Measurements from ENCODE around the gene GPR25. TPM values are rescaled to one million over a fixed set of nuclear protein-coding genes. Genes with fewer than 3 reads are reported as not detected.

Gene GPR25
- total and polyA plus RNA-seq, 10 of the 15 experiments (the other 5 are each of a cell fraction or from before 2014, with no cell fraction given) = not detected

DNA sequence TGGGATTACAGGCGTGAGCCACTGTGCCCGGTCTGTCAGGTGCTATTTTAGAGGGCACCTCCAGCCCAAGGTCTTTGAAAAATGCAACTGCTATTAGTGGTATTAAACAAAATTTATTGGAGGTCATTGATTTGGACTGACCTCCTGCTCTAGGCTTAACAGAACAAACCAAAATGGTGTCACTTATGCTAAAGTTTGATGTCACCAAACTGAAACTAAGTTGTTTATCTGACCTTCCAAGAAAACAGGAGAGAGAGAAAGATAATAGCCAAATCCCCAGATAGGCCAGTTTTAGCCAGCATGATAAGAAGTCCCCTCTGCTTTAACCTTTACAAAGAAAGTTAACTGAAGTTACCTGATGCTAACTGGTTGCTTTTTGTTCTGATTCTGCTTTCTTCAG is 13.8 kb downstream of the GPR25 start:
- ChIA-PET RAD21 (ENCODE audit: unreplicated experiment) (interaction anchor here (2.1 to 11.2 kb wide), 6 partner anchors 10 to 265 kb away, joined by 7 to 139 read pairs (median 46); partner anchors contain the start of gene KIF14), CTCF (interaction anchor here (0.6 to 7.5 kb wide), 5 partner anchors 8 to 265 kb away, joined by 3 to 78 read pairs (median 4); no protein-coding TSS in a partner anchor), POLR2A (interaction anchor here (0.8 to 3.5 kb wide), 3 partner anchors 17 to 135 kb away, joined by 7 to 23 read pairs (median 18); no protein-coding TSS in a partner anchor), SMC1A (ENCODE audit: uncharacterized antibody, unreplicated experiment) (interaction anchor here (0.7 to 12.2 kb wide), 12 partner anchors 8 to 474 kb away, joined by 3 to 193 read pairs (median 15); no protein-coding TSS in a partner anchor)
- Histone ChIP-seq H3K27me3 (replicated peaks in 1 of 2; ENCODE audit: control insufficient read depth in 2 of 2, insufficient read depth in 2 of 2, low read length in 1 of 2) (no peaks in the 10 kb centered on the region), H4K20me1 (ENCODE audit: control insufficient read depth, insufficient read depth) (no peaks in the 10 kb centered on the region), H3K4me1 (ENCODE audit: control insufficient read depth, insufficient read depth, low read length) (peaks cover 48% of the 10 kb centered on the region), H3K36me3 (ENCODE audit: control insufficient read depth in 2 of 2, insufficient read depth in 2 of 2, low read length in 1 of 2) (no peaks in the 10 kb centered on the region), H2AFZ (ENCODE audit: control insufficient read depth, low read depth, low read length) (no peak overlapping the region), H3K9ac (ENCODE audit: control insufficient read depth, insufficient read depth, low read length) (no peak overlapping the region), H3K4me2 (ENCODE audit: control insufficient read depth, insufficient read depth) (no peak overlapping the region), H3K9me3 (replicated peaks; ENCODE audit: control insufficient read depth, insufficient read depth, low read length) (no peaks in the 10 kb centered on the region), H3K79me2 (ENCODE audit: control insufficient read depth, insufficient read depth, low read length) (no peaks in the 10 kb centered on the region; the same call in 1 of the 2 replicates), H3K4me3 (no peak overlapping the region), H3K27ac (ENCODE audit: control insufficient read depth, insufficient read depth) (no peak overlapping the region; the same call in 1 of the 2 replicates)
- DNase-seq (ENCODE audit: low read depth, low spot score) (no peak), FAIRE-seq (peak; percentile 69), ATAC-seq (no peak)
- no TSS peak for BruUV-seq (replicated peaks)
- in situ Hi-C loops (cut with MboI) = no loop called here
- intact Hi-C loops (cut with micrococcal nuclease; ENCODE audit: unreplicated experiment) = loop anchor here (5.0 kb wide), 1 partner anchor 259 kb away; no protein-coding TSS in a partner anchor
- WGBS (ENCODE audit: insufficient coverage, insufficient replicate concordance, low lambda C conversion rate, missing lambda C conversion rate) = 97% methylated on average over 2 of the region's 2 CpGs
- TF ChIP-seq NRF1 (conservative IDR thresholded peaks at IDR 0.05; ENCODE audit: low read depth, low read length) = no peak
- no peak for TF ChIP-seq CBFB (IDR thresholded peaks at IDR 0.05; ENCODE audit: low read depth)
- no peak for TF ChIP-seq CBX3 (IDR thresholded peaks at IDR 0.05; ENCODE audit: borderline replicate concordance, low read depth)
- TF ChIP-seq MEF2B (IDR thresholded peaks at IDR 0.05; ENCODE audit: partially characterized antibody, poor library complexity, severe bottlenecking) = peak; percentile 60
- TF ChIP-seq, protein P1, sequence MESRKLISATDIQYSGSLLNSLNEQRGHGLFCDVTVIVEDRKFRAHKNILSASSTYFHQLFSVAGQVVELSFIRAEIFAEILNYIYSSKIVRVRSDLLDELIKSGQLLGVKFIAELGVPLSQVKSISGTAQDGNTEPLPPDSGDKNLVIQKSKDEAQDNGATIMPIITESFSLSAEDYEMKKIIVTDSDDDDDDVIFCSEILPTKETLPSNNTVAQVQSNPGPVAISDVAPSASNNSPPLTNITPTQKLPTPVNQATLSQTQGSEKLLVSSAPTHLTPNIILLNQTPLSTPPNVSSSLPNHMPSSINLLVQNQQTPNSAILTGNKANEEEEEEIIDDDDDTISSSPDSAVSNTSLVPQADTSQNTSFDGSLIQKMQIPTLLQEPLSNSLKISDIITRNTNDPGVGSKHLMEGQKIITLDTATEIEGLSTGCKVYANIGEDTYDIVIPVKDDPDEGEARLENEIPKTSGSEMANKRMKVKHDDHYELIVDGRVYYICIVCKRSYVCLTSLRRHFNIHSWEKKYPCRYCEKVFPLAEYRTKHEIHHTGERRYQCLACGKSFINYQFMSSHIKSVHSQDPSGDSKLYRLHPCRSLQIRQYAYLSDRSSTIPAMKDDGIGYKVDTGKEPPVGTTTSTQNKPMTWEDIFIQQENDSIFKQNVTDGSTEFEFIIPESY (IDR thresholded peaks at IDR 0.05) = no peak
- TF ChIP-seq KDM1A (IDR thresholded peaks at IDR 0.05; ENCODE audit: borderline replicate concordance) = no peak
- no peak for TF ChIP-seq HDAC2 (IDR thresholded peaks at IDR 0.05)
- 0 out of 2 replicates have a peak, but pooled peaks have one; percentile 42 for TF ChIP-seq MTA2 (IDR thresholded peaks at IDR 0.05; ENCODE audit: low read depth)
- TF ChIP-seq, protein P2, sequence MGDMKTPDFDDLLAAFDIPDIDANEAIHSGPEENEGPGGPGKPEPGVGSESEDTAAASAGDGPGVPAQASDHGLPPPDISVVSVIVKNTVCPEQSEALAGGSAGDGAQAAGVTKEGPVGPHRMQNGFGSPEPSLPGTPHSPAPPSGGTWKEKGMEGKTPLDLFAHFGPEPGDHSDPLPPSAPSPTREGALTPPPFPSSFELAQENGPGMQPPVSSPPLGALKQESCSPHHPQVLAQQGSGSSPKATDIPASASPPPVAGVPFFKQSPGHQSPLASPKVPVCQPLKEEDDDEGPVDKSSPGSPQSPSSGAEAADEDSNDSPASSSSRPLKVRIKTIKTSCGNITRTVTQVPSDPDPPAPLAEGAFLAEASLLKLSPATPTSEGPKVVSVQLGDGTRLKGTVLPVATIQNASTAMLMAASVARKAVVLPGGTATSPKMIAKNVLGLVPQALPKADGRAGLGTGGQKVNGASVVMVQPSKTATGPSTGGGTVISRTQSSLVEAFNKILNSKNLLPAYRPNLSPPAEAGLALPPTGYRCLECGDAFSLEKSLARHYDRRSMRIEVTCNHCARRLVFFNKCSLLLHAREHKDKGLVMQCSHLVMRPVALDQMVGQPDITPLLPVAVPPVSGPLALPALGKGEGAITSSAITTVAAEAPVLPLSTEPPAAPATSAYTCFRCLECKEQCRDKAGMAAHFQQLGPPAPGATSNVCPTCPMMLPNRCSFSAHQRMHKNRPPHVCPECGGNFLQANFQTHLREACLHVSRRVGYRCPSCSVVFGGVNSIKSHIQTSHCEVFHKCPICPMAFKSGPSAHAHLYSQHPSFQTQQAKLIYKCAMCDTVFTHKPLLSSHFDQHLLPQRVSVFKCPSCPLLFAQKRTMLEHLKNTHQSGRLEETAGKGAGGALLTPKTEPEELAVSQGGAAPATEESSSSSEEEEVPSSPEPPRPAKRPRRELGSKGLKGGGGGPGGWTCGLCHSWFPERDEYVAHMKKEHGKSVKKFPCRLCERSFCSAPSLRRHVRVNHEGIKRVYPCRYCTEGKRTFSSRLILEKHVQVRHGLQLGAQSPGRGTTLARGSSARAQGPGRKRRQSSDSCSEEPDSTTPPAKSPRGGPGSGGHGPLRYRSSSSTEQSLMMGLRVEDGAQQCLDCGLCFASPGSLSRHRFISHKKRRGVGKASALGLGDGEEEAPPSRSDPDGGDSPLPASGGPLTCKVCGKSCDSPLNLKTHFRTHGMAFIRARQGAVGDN (IDR thresholded peaks at IDR 0.05) = peak; percentile 100
- TF ChIP-seq TCF7 (IDR thresholded peaks at IDR 0.05; ENCODE audit: borderline replicate concordance) = no peak
- no peak for TF ChIP-seq EGR1 (IDR thresholded peaks at IDR 0.05; ENCODE audit: borderline replicate concordance in 1 of 2, low read depth in 2 of 2, low read length in 2 of 2)
- TF ChIP-seq DPF2 (IDR thresholded peaks at IDR 0.05) = 0 out of 2 replicates have a peak, but pooled peaks have one; percentile 16
- TF ChIP-seq IKZF2 (IDR thresholded peaks at IDR 0.05) = no peak
- TF ChIP-seq RFX5 (IDR thresholded peaks at IDR 0.05; ENCODE audit: low read depth, low read length) = no peak
- TF ChIP-seq TBL1XR1 (IDR thresholded peaks at IDR 0.05; ENCODE audit: low read depth, low read length) = no peak
- TF ChIP-seq, protein P3, sequence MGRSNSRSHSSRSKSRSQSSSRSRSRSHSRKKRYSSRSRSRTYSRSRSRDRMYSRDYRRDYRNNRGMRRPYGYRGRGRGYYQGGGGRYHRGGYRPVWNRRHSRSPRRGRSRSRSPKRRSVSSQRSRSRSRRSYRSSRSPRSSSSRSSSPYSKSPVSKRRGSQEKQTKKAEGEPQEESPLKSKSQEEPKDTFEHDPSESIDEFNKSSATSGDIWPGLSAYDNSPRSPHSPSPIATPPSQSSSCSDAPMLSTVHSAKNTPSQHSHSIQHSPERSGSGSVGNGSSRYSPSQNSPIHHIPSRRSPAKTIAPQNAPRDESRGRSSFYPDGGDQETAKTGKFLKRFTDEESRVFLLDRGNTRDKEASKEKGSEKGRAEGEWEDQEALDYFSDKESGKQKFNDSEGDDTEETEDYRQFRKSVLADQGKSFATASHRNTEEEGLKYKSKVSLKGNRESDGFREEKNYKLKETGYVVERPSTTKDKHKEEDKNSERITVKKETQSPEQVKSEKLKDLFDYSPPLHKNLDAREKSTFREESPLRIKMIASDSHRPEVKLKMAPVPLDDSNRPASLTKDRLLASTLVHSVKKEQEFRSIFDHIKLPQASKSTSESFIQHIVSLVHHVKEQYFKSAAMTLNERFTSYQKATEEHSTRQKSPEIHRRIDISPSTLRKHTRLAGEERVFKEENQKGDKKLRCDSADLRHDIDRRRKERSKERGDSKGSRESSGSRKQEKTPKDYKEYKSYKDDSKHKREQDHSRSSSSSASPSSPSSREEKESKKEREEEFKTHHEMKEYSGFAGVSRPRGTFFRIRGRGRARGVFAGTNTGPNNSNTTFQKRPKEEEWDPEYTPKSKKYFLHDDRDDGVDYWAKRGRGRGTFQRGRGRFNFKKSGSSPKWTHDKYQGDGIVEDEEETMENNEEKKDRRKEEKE (IDR thresholded peaks at IDR 0.05) = no peak
- no peak for TF ChIP-seq STAT1 (conservative IDR thresholded peaks at IDR 0.05)
